ENCODE data around the gene HSD17B13. TPM values are rescaled to one million over a fixed set of nuclear protein-coding genes. Genes with fewer than 3 reads are reported as not detected.

Gene HSD17B13
- total and polyA plus RNA-seq, 2 of the 4 experiments (the other 2 are of a cell fraction) = not detected

- H4K91ac ChIP-seq (ENCODE audit: insufficient read depth, low read depth, low read length) = no peak overlapping the region
- no peaks in the 10 kb centered on the region for H4K20me1 ChIP-seq (ENCODE audit: insufficient read depth, low read length)
- no peak for DNase-seq
- in situ Hi-C loops (cut with MboI; ENCODE audit: low sequenced_read_pairs) = no loop called here
- no peaks in the 10 kb centered on the region for H3K9me1 ChIP-seq (ENCODE audit: insufficient read depth, low read length)
- dilution Hi-C loops (cut with HindIII; ENCODE audit: low sequenced_read_pairs, unreplicated experiment) = no loop called here
- no peak overlapping the region for H2BK5ac ChIP-seq (ENCODE audit: low read depth, low read length, poor library complexity, severe bottlenecking)
- H4K5ac ChIP-seq (ENCODE audit: low read depth, low read length) = no peak overlapping the region
- no peak overlapping the region for H3K4ac ChIP-seq (ENCODE audit: low read depth, low read length)
- no peaks in the 10 kb centered on the region for H3K27me3 ChIP-seq (ENCODE audit: control insufficient read depth, insufficient read depth, low read length)
- H3K4me1 ChIP-seq (ENCODE audit: control insufficient read depth, insufficient read depth, low read length) = no peaks in the 10 kb centered on the region
- H3K79me1 ChIP-seq (ENCODE audit: low read depth in 1 of 2, low read length in 2 of 2) = no peaks in the 10 kb centered on the region
- no peak overlapping the region for H3K4me2 ChIP-seq (ENCODE audit: low read depth, low read length)
- TF ChIP-seq CEBPB (IDR thresholded peaks at IDR 0.05; ENCODE audit: low read depth, low read length) (no peak), SMC3 (IDR thresholded peaks at IDR 0.05; ENCODE audit: low read depth, low read length) (no peak), RFX5 (IDR thresholded peaks at IDR 0.05; ENCODE audit: low read depth, low read length) (no peak), MXI1 (IDR thresholded peaks at IDR 0.05; ENCODE audit: borderline replicate concordance, low read depth, low read length) (no peak), FOS (IDR thresholded peaks at IDR 0.05; ENCODE audit: low read depth, low read length) (no peak), POLR2A (IDR thresholded peaks at IDR 0.05; ENCODE audit: low read depth, low read length) (no peak), ELK1 (IDR thresholded peaks at IDR 0.05; ENCODE audit: borderline replicate concordance, low read depth, low read length) (no peak)
- no peak overlapping the region for H3K9ac ChIP-seq (ENCODE audit: low read depth, low read length)
- ChIA-PET CTCF (no interaction called here), POLR2A (ENCODE audit: unreplicated experiment) (no interaction called here)
- no peaks in the 10 kb centered on the region for H3K9me3 ChIP-seq (ENCODE audit: control insufficient read depth, insufficient read depth, low read length)
- no peak overlapping the region for H2AK9ac ChIP-seq (replicated peaks; ENCODE audit: low read depth, low read length, poor library complexity)
- no peak overlapping the region for H3K56ac ChIP-seq (ENCODE audit: extremely low read depth, insufficient read depth, low read length)
- H2BK20ac ChIP-seq (ENCODE audit: low read depth, low read length) = no peak overlapping the region
- H2BK15ac ChIP-seq (ENCODE audit: low read depth, low read length) = no peak overlapping the region
- intact Hi-C loops (cut with micrococcal nuclease) = no loop called here
- ATAC-seq (ENCODE audit: low read depth) = no peak
- no peak overlapping the region for H2AK5ac ChIP-seq (ENCODE audit: low read depth, low read length)
- H3K36me3 ChIP-seq (ENCODE audit: control insufficient read depth, insufficient read depth, low read length) = no peaks in the 10 kb centered on the region
- no peak overlapping the region for H2AFZ ChIP-seq (replicated peaks; ENCODE audit: low read length, poor library complexity)
- BruUV-seq (replicated peaks) = no TSS peak
- no peak overlapping the region for H3K4me3 ChIP-seq (ENCODE audit: insufficient read depth, low read depth, low read length)
- WGBS, 2 experiments (ENCODE audit: extremely low coverage in 2 of 2, insufficient read length in 1 of 2) = 100% methylated on average over 1 of the region's 3 CpGs; no CpG with 5 or more reads in 1 of the 2 experiments
- H2BK120ac ChIP-seq (ENCODE audit: low read depth, low read length) = no peak overlapping the region
- no peak overlapping the region for H3K23ac ChIP-seq (ENCODE audit: low read depth, low read length)
- no peak overlapping the region for H3K14ac ChIP-seq (replicated peaks; ENCODE audit: low read depth, low read length)
- H4K8ac ChIP-seq (ENCODE audit: low read depth in 2 of 2, low read length in 2 of 2) = no peak overlapping the region
- H3K18ac ChIP-seq (ENCODE audit: low read depth, low read length) = no peak overlapping the region
- H3K27ac ChIP-seq (ENCODE audit: insufficient read depth, low read length) = no peak overlapping the region
These were observed 8.9 kb downstream of the HSD17B13 start for GRCh38 chr4:87313756-87314155.

Measured in IMR-90 (cell line).